ENCODE data around the gene CNTNAP2.

GRCh38 chr7:146722986-146723385 lies 606.4 kb downstream of the CNTNAP2 start:
- TF ChIP-seq CTCF (conservative IDR thresholded peaks at IDR 0.05 in 1 of 2, IDR thresholded peaks at IDR 0.05 in 1 of 2; ENCODE audit: low read depth in 1 of 2, low read length in 2 of 2) = no peak
- no peak for TF ChIP-seq EZH2 (IDR thresholded peaks at IDR 0.05; ENCODE audit: low read length, missing control alignments)

All from fibroblast of lung (primary cell).